IMR-90 (cell line): ENCODE results near the gene ARHGEF1. TPM values are rescaled to one million over a fixed set of nuclear protein-coding genes. Genes with fewer than 3 reads are reported as not detected.

Source experiments
- ATAC-seq: fragments of 200-7000 bp; cut with Tn5 transposase; 2 replicates; pipeline ENCODE4 v1.9.1; 2020; ENCODE audit warnings: low read depth, mild to moderate bottlenecking, moderate library complexity
- BruUV-seq: library from RNA; stranded (reverse); fragments of 400-500 nt; replicated peaks from 2 replicates; lab custom pipeline; 2021; lab: Mats Ljungman, UMichigan
- CTCF ChIA-PET: fragments of 300-600 bp; formaldehyde crosslinking; extraction: SDS; loops from one replicate; lab custom pipeline; 2021; ENCODE audit warnings: antibody characterized with exemption; lab: Yijun Ruan, JAX
- POLR2A ChIA-PET: fragments of 300-600 bp; sonication (Branson Sonifier 250); formaldehyde crosslinking; loops from one replicate; lab custom pipeline; 2022; ENCODE audit warnings: antibody characterized with exemption; ENCODE audit not compliant: unreplicated experiment; lab: Charles Lee
- DNase-seq: peaks from one replicate; pipeline ENCODE4 v3.0.0; 2013
- H2AFZ ChIP-seq: replicated peaks from 2 replicates; pipeline ENCODE3; 2013; ENCODE audit warnings: low read length, mild to moderate bottlenecking; ENCODE audit not compliant: poor library complexity
- H2AK5ac ChIP-seq: 2 replicates; pipeline ENCODE4 v1.6.1; 2013; ENCODE audit warnings: low read depth, low read length, inconsistent platforms
- H2AK9ac ChIP-seq: replicated peaks from 2 replicates; pipeline ENCODE3; 2013; ENCODE audit warnings: mild to moderate bottlenecking, low read depth, low read length, moderate library complexity; ENCODE audit not compliant: poor library complexity
- H2BK120ac ChIP-seq: 2 replicates; pipeline ENCODE4 v1.6.1; 2013; ENCODE audit warnings: low read depth, low read length, inconsistent platforms
- H2BK15ac ChIP-seq: 3 replicates; pipeline ENCODE4 v1.6.1; 2013; ENCODE audit warnings: low read depth, low read length, inconsistent platforms
- H2BK20ac ChIP-seq: 2 replicates; pipeline ENCODE4 v1.6.1; 2013; ENCODE audit warnings: low read depth, mild to moderate bottlenecking, inconsistent platforms, low read length, moderate library complexity
- H2BK5ac ChIP-seq: 2 replicates; pipeline ENCODE4 v1.6.1; 2013; ENCODE audit warnings: mild to moderate bottlenecking, low read depth, low read length, inconsistent platforms; ENCODE audit not compliant: poor library complexity, severe bottlenecking
- H3K14ac ChIP-seq: replicated peaks from 2 replicates; pipeline ENCODE4 v1.6.1; 2013; ENCODE audit warnings: low read depth, low read length, inconsistent platforms
- H3K18ac ChIP-seq: 2 replicates; pipeline ENCODE4 v1.6.1; 2013; ENCODE audit warnings: low read depth, low read length, control low read depth
- H3K23ac ChIP-seq: 2 replicates; pipeline ENCODE4 v1.6.1; 2013; ENCODE audit warnings: low read depth, low read length, inconsistent platforms
- H3K27ac ChIP-seq: 2 replicates; pipeline ENCODE4 v1.5.1; 2013; ENCODE audit warnings: mild to moderate bottlenecking, control low read depth, low read length; ENCODE audit not compliant: insufficient read depth
- H3K27me3 ChIP-seq: 2 replicates; pipeline ENCODE4 v1.6.1; 2013; ENCODE audit warnings: low read length; ENCODE audit not compliant: control insufficient read depth, insufficient read depth
- H3K36me3 ChIP-seq: 2 replicates; pipeline ENCODE4 v1.6.1; 2013; ENCODE audit warnings: low read length, mixed read lengths; ENCODE audit not compliant: control insufficient read depth, insufficient read depth
- H3K4ac ChIP-seq: 2 replicates; pipeline ENCODE4 v1.6.1; 2013; ENCODE audit warnings: low read depth, low read length, inconsistent platforms
- H3K4me1 ChIP-seq: 2 replicates; pipeline ENCODE4 v1.6.1; 2013; ENCODE audit warnings: low read length, mixed read lengths; ENCODE audit not compliant: control insufficient read depth, insufficient read depth
- H3K4me2 ChIP-seq: 2 replicates; pipeline ENCODE4 v1.6.1; 2013; ENCODE audit warnings: low read depth, mild to moderate bottlenecking, control low read depth, low read length, moderate library complexity
- H3K4me3 ChIP-seq: 2 replicates; pipeline ENCODE4 v1.5.1; 2013; ENCODE audit warnings: low read depth, mild to moderate bottlenecking, control low read depth, low read length, moderate library complexity; ENCODE audit not compliant: insufficient read depth
- H3K56ac ChIP-seq: 2 replicates; pipeline ENCODE4 v1.6.1; 2013; ENCODE audit warnings: low read length, inconsistent platforms; ENCODE audit not compliant: insufficient read depth; ENCODE audit errors: extremely low read depth
- H3K79me1 ChIP-seq, 2 experiments: 2 replicates each; pipeline ENCODE4 v1.6.1; 2013; ENCODE audit warnings: low read length in 2 of 2, inconsistent platforms in 1 of 2, low read depth in 1 of 2
- H3K9ac ChIP-seq: 2 replicates; pipeline ENCODE4 v1.6.1; 2013; ENCODE audit warnings: low read depth, low read length, control low read depth
- H3K9me1 ChIP-seq: 2 replicates; pipeline ENCODE4 v1.6.1; 2013; ENCODE audit warnings: low read length, inconsistent platforms; ENCODE audit not compliant: insufficient read depth
- H3K9me3 ChIP-seq: 2 replicates; pipeline ENCODE4 v1.6.1; 2013; ENCODE audit warnings: low read length; ENCODE audit not compliant: control insufficient read depth, insufficient read depth
- H4K20me1 ChIP-seq: 2 replicates; pipeline ENCODE4 v1.6.1; 2013; ENCODE audit warnings: low read length, inconsistent platforms; ENCODE audit not compliant: insufficient read depth
- H4K5ac ChIP-seq: 2 replicates; pipeline ENCODE4 v1.6.1; 2013; ENCODE audit warnings: mild to moderate bottlenecking, low read depth, low read length, control low read depth
- H4K8ac ChIP-seq, 2 experiments: 2 replicates each; pipeline ENCODE4 v1.6.1; 2013; ENCODE audit warnings: low read depth in 2 of 2, low read length in 2 of 2, control low read depth in 1 of 2, inconsistent platforms in 1 of 2
- H4K91ac ChIP-seq: 2 replicates; pipeline ENCODE4 v1.6.1; 2013; ENCODE audit warnings: low read depth, low read length, inconsistent platforms; ENCODE audit not compliant: insufficient read depth
- FOS ChIP-seq: fragments of 150-350 bp; IDR thresholded peaks from 2 replicates; pipeline ENCODE4 v1.6.1; 2016; ENCODE audit warnings: low read depth, low read length
- MAFK ChIP-seq: IDR thresholded peaks from 2 replicates; pipeline ENCODE4 v1.6.1; 2012; ENCODE audit warnings: low read depth, low read length, improper control_type of control experiment
- MAZ ChIP-seq: IDR thresholded peaks from 2 replicates; pipeline ENCODE4 v1.6.1; 2012; ENCODE audit warnings: low read depth, mild to moderate bottlenecking, low read length, improper control_type of control experiment, moderate library complexity, borderline replicate concordance
- POLR2A ChIP-seq: IDR thresholded peaks from 2 replicates; pipeline ENCODE4 v1.6.1; 2012; ENCODE audit warnings: mild to moderate bottlenecking, low read depth, low read length
- WGBS, 2 experiments: methylation state at CpG; one replicate each; pipeline versions ENCODE4 v1.1.5 to v1.1.7; 2013; ENCODE audit warnings: missing lambda C conversion rate in 2 of 2; ENCODE audit not compliant: insufficient read length in 1 of 2; ENCODE audit errors: extremely low coverage in 2 of 2; 5-methylcytosine and 5-hydroxymethylcytosine counted together
- dilution Hi-C: fragments of 300-500 bp; cut with HindIII; formaldehyde crosslinking; loops from one replicate; pipeline ENCODE4 v1.14.3; 2018; ENCODE audit warnings: low sequenced_read_pairs; ENCODE audit not compliant: unreplicated experiment
- in situ Hi-C: fragments of 300-500 bp; cut with MboI; formaldehyde crosslinking; loops from 3 replicates; pipeline ENCODE4 v1.14.3; 2019; ENCODE audit warnings: low sequenced_read_pairs, inconsistent platforms, mixed read lengths
- intact Hi-C: fragments of 100-400 bp; cut with micrococcal nuclease; formaldehyde crosslinking; loops from 2 replicates; pipeline ENCODE4 v1.10.0; 2022
- polyA plus RNA-seq, 3 experiments: library from polyadenylated mRNA; depleted of rRNA; stranded (reverse); fragments of >200 nt; gene quantifications; 2 replicates each; pipeline ENCODE4 v1.2.3, GENCODE V29; 2012; ENCODE audit warnings: low replicate concordance in 1 of 3
- total RNA-seq: library from RNA; depleted of rRNA; stranded (reverse); fragments of >200 nt; gene quantifications from 2 replicates; pipeline ENCODE4 v1.2.3, GENCODE V29; 2012

Gene ARHGEF1
- total and polyA plus RNA-seq, 2 of the 4 experiments (the other 2 are of a cell fraction), result 11.5 to 47.1 TPM

GRCh38 chr19:41862445-41862986 is 20.5 kb upstream of the ARHGEF1 start:
- H3K4ac ChIP-seq, result no peak overlapping the region
- no peak overlapping the region for H2BK120ac ChIP-seq
- no peak overlapping the region for H2AK9ac ChIP-seq
- TF ChIP-seq MAFK, result no peak
- no peak for TF ChIP-seq MAZ
- TF ChIP-seq FOS, result no peak
- TF ChIP-seq POLR2A, result no peak
- no CpG with 5 or more reads among the region's 2 CpGs for WGBS, 2 experiments
- in situ Hi-C loops (no loop called here), dilution Hi-C loops (no loop called here), intact Hi-C loops (no loop called here)
- peaks cover 68% of the 10 kb centered on the region for H4K20me1 ChIP-seq
- no peak overlapping the region for H3K4me3 ChIP-seq
- no peak overlapping the region for H4K91ac ChIP-seq
- no peak overlapping the region for H3K14ac ChIP-seq
- ChIA-PET CTCF (interaction anchor here (0.7 kb wide), 1 partner anchor 499 kb away, joined by 7 read pairs; the partner anchor contains the start of gene B9D2), POLR2A (no interaction called here)
- H3K56ac ChIP-seq, result no peak overlapping the region
- ATAC-seq, result no peak
- peaks cover 24% of the 10 kb centered on the region for H3K9me1 ChIP-seq
- peak overlapping the region; percentile 34; the same call in 1 of the 2 replicates for H3K4me2 ChIP-seq
- H3K9me3 ChIP-seq, result no peaks in the 10 kb centered on the region
- H3K4me1 ChIP-seq, result peaks cover 12% of the 10 kb centered on the region
- H3K27ac ChIP-seq, result no peak overlapping the region
- no peak overlapping the region for H2BK15ac ChIP-seq
- no peak overlapping the region for H2AK5ac ChIP-seq
- BruUV-seq, result no TSS peak
- H3K18ac ChIP-seq, result no peak overlapping the region
- H3K36me3 ChIP-seq, result peaks cover 53% of the 10 kb centered on the region
- peak overlapping the region; percentile 23; the same call in 1 of the 2 replicates for H3K9ac ChIP-seq
- H2BK5ac ChIP-seq, result no peak overlapping the region
- H2BK20ac ChIP-seq, result no peak overlapping the region
- H2AFZ ChIP-seq, result no peak overlapping the region
- H3K23ac ChIP-seq, result 0 out of 2 replicates have a peak overlapping the region, but pooled peaks have one; percentile 68
- DNase-seq, result no peak
- H4K8ac ChIP-seq, result no peak overlapping the region; a peak in 1 of 4 replicates
- no peaks in the 10 kb centered on the region for H3K27me3 ChIP-seq
- peaks cover 16 to 58% of the 10 kb centered on the region in 2 experiments for H3K79me1 ChIP-seq
- H4K5ac ChIP-seq, result no peak overlapping the region
